HG03060 (cell line): Measurements from ENCODE around the gene PRKRIP1.
"Not testable (repeated sequence)": the region's sequence is repeated elsewhere in the genome, so short reads cannot be mapped to it uniquely, and the experiment has no call there.

Experiments
- ATAC-seq: cut with Tn5 transposase; IDR thresholded peaks from one replicate; pipeline ENCODE4 v1.9.1; 2021; ENCODE audit warnings: low read depth, moderate number of reproducible peaks; ENCODE audit not compliant: unreplicated experiment

The PRKRIP1 gene

DNA sequence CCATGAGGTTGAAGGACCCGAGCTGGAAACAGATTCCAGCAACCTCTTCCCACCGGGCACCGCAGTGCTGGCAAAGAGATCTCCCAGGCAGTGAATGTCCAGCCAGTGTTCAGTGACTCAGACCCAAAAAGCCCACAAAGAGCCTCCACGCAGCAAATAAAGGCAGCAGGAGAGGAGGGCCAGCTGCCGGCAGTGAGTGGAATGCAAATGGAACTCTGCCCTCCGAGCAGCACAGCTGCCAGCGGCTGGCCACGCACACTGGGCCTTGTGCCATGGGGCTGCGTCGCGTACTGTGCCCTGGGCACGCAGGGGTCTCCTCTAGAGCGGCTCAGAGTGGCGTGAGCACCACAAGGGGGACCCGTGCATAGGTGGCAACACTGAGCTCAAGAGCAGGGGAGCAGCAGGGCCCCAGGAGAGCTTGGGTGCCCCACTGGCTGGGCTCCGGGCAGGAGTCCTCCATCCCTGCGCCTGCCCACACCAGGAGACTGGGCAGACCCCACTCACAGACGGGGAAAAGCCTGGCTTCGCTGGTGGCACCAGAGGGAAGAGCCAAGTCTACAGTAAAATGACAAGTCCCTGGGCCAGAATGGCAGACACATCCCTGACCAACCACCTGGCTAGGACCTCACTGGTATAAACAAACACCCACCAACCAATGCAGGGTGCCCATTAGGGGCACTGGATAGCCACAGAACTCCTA lies 78.7 kb downstream of the PRKRIP1 start:
- not testable (repeated sequence) for ATAC-seq
